NT2/D1 (cell line): ENCODE results near the gene CYFIP1.

Experiments
- YY1 ChIP-seq: IDR thresholded peaks from 2 replicates; pipeline ENCODE4 v1.6.1; 2011; ENCODE audit not compliant: insufficient read length, insufficient read depth
- ZNF274 ChIP-seq: IDR thresholded peaks from 2 replicates; pipeline ENCODE4 v1.6.1; 2011; ENCODE audit warnings: mild to moderate bottlenecking, low read depth, low read length

DNA sequence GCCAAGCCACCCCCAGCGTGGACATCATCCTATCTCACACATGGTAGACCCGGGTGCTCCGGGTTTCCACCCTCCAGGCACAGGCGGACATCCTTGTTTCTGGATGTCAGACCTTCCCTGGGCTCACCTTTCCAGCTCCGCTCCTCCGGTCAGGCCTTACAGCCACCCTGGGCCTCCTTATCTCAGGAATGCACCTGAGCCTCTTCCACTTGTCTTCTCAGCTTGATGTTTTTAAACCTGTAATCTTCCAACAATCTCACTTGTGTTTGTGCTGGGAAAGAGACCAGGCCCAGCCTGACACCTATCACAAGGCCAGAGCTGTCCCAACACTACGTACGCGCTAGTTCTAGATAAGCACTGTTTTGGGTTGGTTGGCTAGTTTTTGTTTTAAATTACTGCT, 87.8 kb downstream of the CYFIP1 start:
- no peak for TF ChIP-seq ZNF274
- no peak for TF ChIP-seq YY1
